Nephron (organoid): ENCODE measurements around the gene ARHGEF4.

Experiments used
- H3K27ac Mint-ChIP-seq, 3 experiments: 2 replicates each; pipeline ENCODE4 v1.8.0; 2020; ENCODE audit warnings: mixed read lengths in 3 of 3, mild to moderate bottlenecking in 2 of 3, moderate library complexity in 1 of 3
- H3K27me3 Mint-ChIP-seq: 2 replicates; pipeline ENCODE4 v1.8.0; 2021; ENCODE audit warnings: low read depth, mild to moderate bottlenecking, moderate library complexity, mixed read lengths
- H3K36me3 Mint-ChIP-seq: 2 replicates; pipeline ENCODE4 v1.8.0; 2020; ENCODE audit warnings: low read depth, mixed read lengths
- H3K4me1 Mint-ChIP-seq: 2 replicates; pipeline ENCODE4 v1.8.0; 2020; ENCODE audit warnings: mixed read lengths
- H3K4me3 Mint-ChIP-seq, 3 experiments: 2 replicates each; pipeline ENCODE4 v1.8.0; 2020; ENCODE audit warnings: mild to moderate bottlenecking in 3 of 3, mixed read lengths in 3 of 3, moderate library complexity in 2 of 3
- H3K9me3 Mint-ChIP-seq: 2 replicates; pipeline ENCODE4 v1.8.0; 2020; ENCODE audit warnings: mixed read lengths
- TF ChIP-seq, protein P1 (sequence below), 3 experiments: fragments of 200-600 bp; sonication (generic); IDR thresholded peaks; one replicate each; pipeline ENCODE4 v1.5.0; 2021; ENCODE audit warnings: antibody characterized with exemption in 3 of 3; ENCODE audit not compliant: unreplicated experiment in 3 of 3

The ARHGEF4 gene

DNA sequence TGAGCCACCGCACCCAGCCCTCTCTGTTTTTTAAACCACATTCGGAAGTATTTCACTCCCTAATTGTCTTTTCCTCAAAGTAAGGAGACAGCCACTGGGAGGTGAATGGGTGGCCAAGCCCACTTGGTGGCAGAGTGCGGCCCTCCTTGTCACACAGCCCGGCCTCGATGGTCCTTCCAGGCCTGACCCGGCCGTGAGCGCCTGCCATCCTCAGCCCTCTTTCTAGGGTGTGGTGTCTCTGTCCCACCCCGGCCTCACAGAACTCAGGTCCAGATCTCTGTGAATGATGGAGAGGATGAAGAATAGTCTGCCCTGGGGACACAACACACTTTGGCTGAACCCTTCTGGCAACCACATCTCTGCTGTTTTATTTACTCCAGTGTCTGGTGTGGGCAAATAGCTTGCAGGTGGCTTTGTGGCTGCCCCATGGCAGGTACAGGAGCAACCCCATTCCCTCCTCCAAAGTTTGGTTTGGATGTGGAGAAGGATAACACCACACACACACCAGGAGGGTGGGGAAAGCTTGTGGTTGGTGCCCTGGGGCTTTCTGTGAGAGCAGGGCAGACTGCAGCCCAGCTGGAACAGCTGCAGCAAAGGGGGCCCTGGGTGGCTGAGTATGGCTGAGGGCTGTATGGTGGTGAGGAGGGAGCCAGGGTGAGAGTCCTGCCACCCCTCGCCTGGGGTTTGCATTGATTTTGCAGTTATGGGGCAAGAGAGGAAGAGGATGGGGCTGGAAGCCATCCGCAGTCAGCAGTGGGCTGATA is 167.9 kb downstream of the ARHGEF4 start:
- H3K36me3 Mint-ChIP-seq = no peaks in the 10 kb centered on the region
- peaks cover 9% of the 10 kb centered on the region for H3K27me3 Mint-ChIP-seq
- TF ChIP-seq, protein P1, sequence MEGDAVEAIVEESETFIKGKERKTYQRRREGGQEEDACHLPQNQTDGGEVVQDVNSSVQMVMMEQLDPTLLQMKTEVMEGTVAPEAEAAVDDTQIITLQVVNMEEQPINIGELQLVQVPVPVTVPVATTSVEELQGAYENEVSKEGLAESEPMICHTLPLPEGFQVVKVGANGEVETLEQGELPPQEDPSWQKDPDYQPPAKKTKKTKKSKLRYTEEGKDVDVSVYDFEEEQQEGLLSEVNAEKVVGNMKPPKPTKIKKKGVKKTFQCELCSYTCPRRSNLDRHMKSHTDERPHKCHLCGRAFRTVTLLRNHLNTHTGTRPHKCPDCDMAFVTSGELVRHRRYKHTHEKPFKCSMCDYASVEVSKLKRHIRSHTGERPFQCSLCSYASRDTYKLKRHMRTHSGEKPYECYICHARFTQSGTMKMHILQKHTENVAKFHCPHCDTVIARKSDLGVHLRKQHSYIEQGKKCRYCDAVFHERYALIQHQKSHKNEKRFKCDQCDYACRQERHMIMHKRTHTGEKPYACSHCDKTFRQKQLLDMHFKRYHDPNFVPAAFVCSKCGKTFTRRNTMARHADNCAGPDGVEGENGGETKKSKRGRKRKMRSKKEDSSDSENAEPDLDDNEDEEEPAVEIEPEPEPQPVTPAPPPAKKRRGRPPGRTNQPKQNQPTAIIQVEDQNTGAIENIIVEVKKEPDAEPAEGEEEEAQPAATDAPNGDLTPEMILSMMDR (IDR thresholded peaks at IDR 0.05; ENCODE audit: unreplicated experiment in 3 of 3) = no peak
- no peak overlapping the region for H3K27ac Mint-ChIP-seq
- H3K4me1 Mint-ChIP-seq = no peaks in the 10 kb centered on the region
- no peaks in the 10 kb centered on the region for H3K9me3 Mint-ChIP-seq
- no peak overlapping the region for H3K4me3 Mint-ChIP-seq

- Mint-ChIP-seq H3K4me3 (no peak overlapping the region), H3K9me3 (peaks cover 3% of the 10 kb centered on the region), H3K4me1 (no peaks in the 10 kb centered on the region), H3K36me3 (no peaks in the 10 kb centered on the region), H3K27ac (no peak overlapping the region), H3K27me3 (peaks cover 9% of the 10 kb centered on the region)
- TF ChIP-seq, protein P1 (IDR thresholded peaks at IDR 0.05; ENCODE audit: unreplicated experiment in 3 of 3) = no peak
Observed at GRCh38 chr2:131005216-131005935, 168.7 kb downstream of the ARHGEF4 start.

GRCh38 chr2:131006561-131006960 is 169.8 kb downstream of the ARHGEF4 start:
- Mint-ChIP-seq H3K27ac (no peak overlapping the region), H3K4me1 (peaks cover 3% of the 10 kb centered on the region), H3K27me3 (peaks cover 9% of the 10 kb centered on the region), H3K36me3 (no peaks in the 10 kb centered on the region), H3K4me3 (no peak overlapping the region), H3K9me3 (peaks cover 3% of the 10 kb centered on the region)
- TF ChIP-seq, protein P1 (IDR thresholded peaks at IDR 0.05; ENCODE audit: unreplicated experiment in 3 of 3) = no peak

GRCh38 chr2:131008967-131009366 is 172.3 kb downstream of the ARHGEF4 start:
- Mint-ChIP-seq H3K4me3 (no peak overlapping the region), H3K9me3 (peaks cover 3% of the 10 kb centered on the region), H3K27ac (no peak overlapping the region), H3K36me3 (no peaks in the 10 kb centered on the region), H3K27me3 (no peaks in the 10 kb centered on the region), H3K4me1 (peaks cover 7% of the 10 kb centered on the region)
- TF ChIP-seq, protein P1 (IDR thresholded peaks at IDR 0.05; ENCODE audit: unreplicated experiment in 3 of 3) = no peak

DNA sequence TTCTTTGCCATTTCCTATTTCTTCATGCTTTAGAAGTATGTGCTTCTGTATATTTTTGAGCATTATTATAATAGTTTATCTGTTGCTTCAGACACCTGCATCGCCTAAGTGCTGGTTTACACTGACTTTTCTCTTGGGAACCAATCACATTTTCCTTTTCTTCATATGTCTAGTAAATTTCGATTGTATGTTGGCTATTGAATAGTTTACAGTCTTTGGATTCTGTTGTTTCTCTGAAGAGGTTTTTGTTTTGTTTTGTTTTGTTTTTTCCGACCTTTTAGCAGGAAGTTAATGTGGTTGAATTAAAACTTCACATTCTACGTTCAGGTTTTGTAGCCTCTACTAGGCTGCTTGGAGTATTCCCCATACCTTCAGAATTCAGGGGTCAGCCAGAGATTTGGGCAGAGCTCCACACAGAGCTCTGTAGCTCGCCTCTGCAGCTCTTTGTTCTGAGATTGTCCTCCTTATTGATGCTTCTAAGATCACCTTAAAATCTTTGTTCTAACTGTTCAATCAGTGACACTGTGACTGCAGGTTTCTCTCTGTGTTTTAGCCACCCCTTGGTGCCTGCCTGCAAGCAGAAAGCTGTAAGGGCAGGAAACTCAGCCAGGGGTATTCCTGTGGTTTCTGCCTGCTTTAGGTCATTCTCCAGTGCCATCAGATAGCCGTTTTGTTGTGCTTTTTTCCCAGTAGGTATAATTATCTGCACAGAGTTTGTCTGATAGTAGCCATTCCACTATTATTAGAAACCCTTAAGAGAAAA is 173.2 kb downstream of the ARHGEF4 start:
- Mint-ChIP-seq H3K4me1 (peaks cover 13% of the 10 kb centered on the region), H3K4me3 (no peak overlapping the region), H3K27me3 (no peaks in the 10 kb centered on the region), H3K27ac (no peak overlapping the region), H3K9me3 (peaks cover 3% of the 10 kb centered on the region), H3K36me3 (no peaks in the 10 kb centered on the region)
- TF ChIP-seq, protein P1 (IDR thresholded peaks at IDR 0.05; ENCODE audit: unreplicated experiment in 3 of 3) = no peak
